SU-DHL-6 (cell line): ENCODE data around the gene ZGLP1.

Experiments used
- H2AFZ ChIP-seq: fragments of 200-600 bp; sonication (generic); 2 replicates; pipeline ENCODE4 v1.6.1; 2014; ENCODE audit warnings: low read depth, mild to moderate bottlenecking, moderate library complexity, mixed read lengths, antibody characterized with exemption, low read length; ENCODE audit not compliant: severe bottlenecking
- H3F3A ChIP-seq: fragments of 200-600 bp; shearing (Covaris generic); 2 replicates; pipeline ENCODE4 v1.6.0; 2016; ENCODE audit warnings: antibody characterized with exemption, mild to moderate bottlenecking; ENCODE audit not compliant: insufficient read depth
- H3K27ac ChIP-seq: fragments of 200-600 bp; sonication (generic); 2 replicates; pipeline ENCODE4 v1.5.1; 2016; ENCODE audit warnings: low read depth, mild to moderate bottlenecking, low read length, moderate library complexity, mixed read lengths
- H3K27me3 ChIP-seq: fragments of 200-600 bp; sonication (generic), shearing (Covaris generic); 2 replicates; pipeline ENCODE4 v1.6.0; 2014; ENCODE audit warnings: mild to moderate bottlenecking, low read length
- H3K36me3 ChIP-seq: fragments of 200-600 bp; sonication (generic); 2 replicates; pipeline ENCODE4 v1.6.1; 2014; ENCODE audit warnings: mild to moderate bottlenecking, low read length, mixed read lengths
- H3K4me2 ChIP-seq: fragments of 300-600, 200-600 bp; shearing (Covaris generic), sonication (generic); 2 replicates; pipeline ENCODE4 v1.6.0; 2014; ENCODE audit warnings: low read length, low read depth, mild to moderate bottlenecking; ENCODE audit not compliant: poor library complexity, severe bottlenecking
- H3K4me3 ChIP-seq: fragments of 200-600 bp; sonication (generic); 2 replicates; pipeline ENCODE4 v1.5.1; 2014; ENCODE audit warnings: antibody characterized with exemption, low read length, mild to moderate bottlenecking, mixed read lengths; ENCODE audit not compliant: insufficient read depth, poor library complexity, severe bottlenecking
- H3K79me2 ChIP-seq: fragments of 200-600 bp; sonication (generic); 2 replicates; pipeline ENCODE4 v1.6.1; 2014; ENCODE audit warnings: mild to moderate bottlenecking, low read length, moderate library complexity; ENCODE audit not compliant: insufficient read depth
- H3K9ac ChIP-seq: fragments of 200-600 bp; sonication (generic); 2 replicates; pipeline ENCODE4 v1.7.0; 2014; ENCODE audit warnings: mild to moderate bottlenecking, low read length
- H3K9me2 ChIP-seq: fragments of 200-600 bp; sonication (generic); replicated peaks from 2 replicates; pipeline ENCODE4 v1.6.1; 2014; ENCODE audit warnings: low read length; ENCODE audit not compliant: insufficient read depth
- H3K9me3 ChIP-seq: fragments of 200-600 bp; sonication (generic); 2 replicates; pipeline ENCODE4 v1.6.1; 2014; ENCODE audit warnings: low read length, mixed read lengths; ENCODE audit not compliant: insufficient read depth
- H4K20me1 ChIP-seq: fragments of 200-600 bp; sonication (generic); 2 replicates; pipeline ENCODE4 v1.6.1; 2014; ENCODE audit warnings: low read depth, mild to moderate bottlenecking, antibody characterized with exemption, low read length, moderate library complexity, mixed read lengths
- CTCF ChIP-seq: fragments of 200-600 bp; sonication (generic); IDR thresholded peaks from one replicate; pipeline ENCODE4 v1.5.1; 2017; ENCODE audit warnings: antibody characterized with exemption, mild to moderate bottlenecking, low read length, moderate library complexity; ENCODE audit not compliant: insufficient read depth, poor library complexity, severe bottlenecking
- EZH2phosphoT487 ChIP-seq: fragments of 200-600 bp; sonication (generic), shearing (Covaris generic); conservative IDR thresholded peaks from 2 replicates; pipeline ENCODE4 v1.6.1; 2018; ENCODE audit warnings: mild to moderate bottlenecking, antibody characterized with exemption, low read length, moderate library complexity, mixed read lengths

ZGLP1 gene

GRCh38 chr19:10259162-10259905, 50.3 kb downstream of the ZGLP1 start:
- H3K4me2 ChIP-seq, result no peak overlapping the region
- no peaks in the 10 kb centered on the region for H3K9me3 ChIP-seq
- no peaks in the 10 kb centered on the region for H3K9me2 ChIP-seq
- H3K27ac ChIP-seq, result no peak overlapping the region
- H2AFZ ChIP-seq, result no peak overlapping the region
- no peaks in the 10 kb centered on the region for H3K27me3 ChIP-seq
- peaks cover 2% of the 10 kb centered on the region; the same call in 1 of the 2 replicates for H3K79me2 ChIP-seq
- H3F3A ChIP-seq, result 0 out of 2 replicates have a peak, but pooled peaks cover 3% of the 10 kb centered on the region
- H4K20me1 ChIP-seq, result no peaks in the 10 kb centered on the region
- TF ChIP-seq EZH2phosphoT487, result no peak
- peak; percentile 67 for TF ChIP-seq CTCF
- no peak overlapping the region for H3K9ac ChIP-seq
- no peak overlapping the region for H3K4me3 ChIP-seq
- H3K36me3 ChIP-seq, result no peaks in the 10 kb centered on the region

- Histone ChIP-seq H3K4me3 (no peak overlapping the region), H3K9me3 (no peaks in the 10 kb centered on the region), H4K20me1 (no peaks in the 10 kb centered on the region), H3K79me2 (peaks cover 13% of the 10 kb centered on the region), H2AFZ (no peak overlapping the region), H3K4me2 (no peak overlapping the region), H3K9ac (no peak overlapping the region), H3K9me2 (no peaks in the 10 kb centered on the region), H3K27ac (no peak overlapping the region), H3F3A (0 out of 2 replicates have a peak, but pooled peaks cover 3% of the 10 kb centered on the region), H3K36me3 (0 out of 2 replicates have a peak, but pooled peaks cover 3% of the 10 kb centered on the region), H3K27me3 (no peaks in the 10 kb centered on the region)
- TF ChIP-seq CTCF (no peak), EZH2phosphoT487 (no peak)
These were observed 51.4 kb downstream of the ZGLP1 start for GRCh38 chr19:10258080-10258710.

GRCh38 chr19:10256970-10257615, 52.5 kb downstream of the ZGLP1 start:
- H2AFZ ChIP-seq, result no peak overlapping the region
- H3K9ac ChIP-seq, result no peak overlapping the region
- H3K9me3 ChIP-seq, result no peaks in the 10 kb centered on the region
- no peak overlapping the region for H3K4me3 ChIP-seq
- no peaks in the 10 kb centered on the region for H4K20me1 ChIP-seq
- H3K27me3 ChIP-seq, result no peaks in the 10 kb centered on the region
- H3F3A ChIP-seq, result 0 out of 2 replicates have a peak, but pooled peaks cover 3% of the 10 kb centered on the region
- H3K27ac ChIP-seq, result no peak overlapping the region
- peaks cover 24% of the 10 kb centered on the region for H3K79me2 ChIP-seq
- TF ChIP-seq CTCF, result no peak
- no peak for TF ChIP-seq EZH2phosphoT487
- H3K4me2 ChIP-seq, result no peak overlapping the region
- H3K9me2 ChIP-seq, result no peaks in the 10 kb centered on the region
- 0 out of 2 replicates have a peak, but pooled peaks cover 3% of the 10 kb centered on the region for H3K36me3 ChIP-seq
